ENCODE data around the gene SENP2.

GRCh38 chr3:185631508-185632206, 45.6 kb downstream of the SENP2 start:
- TF ChIP-seq PATZ1 (CRISPR knock-in tag; IDR thresholded peaks at IDR 0.05; ENCODE audit: borderline replicate concordance): no peak
- TF ChIP-seq ARNTL (CRISPR knock-in tag; IDR thresholded peaks at IDR 0.05; ENCODE audit: borderline replicate concordance, low read depth): no peak
- no peak for TF ChIP-seq GLIS3 (CRISPR knock-in tag; IDR thresholded peaks at IDR 0.05)
- no peak for TF ChIP-seq ZNF565 (CRISPR knock-in tag; conservative IDR thresholded peaks at IDR 0.05; ENCODE audit: low read depth)
- no peak for TF ChIP-seq ZFP3 (CRISPR knock-in tag; IDR thresholded peaks at IDR 0.05)
- TF ChIP-seq TOX (CRISPR knock-in tag; IDR thresholded peaks at IDR 0.05; ENCODE audit: borderline replicate concordance): no peak
